ENCODE measurements around the gene PRR15. TPM values are rescaled to one million over a fixed set of nuclear protein-coding genes. Genes with fewer than 3 reads are reported as not detected.

The PRR15 gene
- total RNA-seq, 3 donors from 2014 or later, result 104 to 356 (median 173) TPM

DNA sequence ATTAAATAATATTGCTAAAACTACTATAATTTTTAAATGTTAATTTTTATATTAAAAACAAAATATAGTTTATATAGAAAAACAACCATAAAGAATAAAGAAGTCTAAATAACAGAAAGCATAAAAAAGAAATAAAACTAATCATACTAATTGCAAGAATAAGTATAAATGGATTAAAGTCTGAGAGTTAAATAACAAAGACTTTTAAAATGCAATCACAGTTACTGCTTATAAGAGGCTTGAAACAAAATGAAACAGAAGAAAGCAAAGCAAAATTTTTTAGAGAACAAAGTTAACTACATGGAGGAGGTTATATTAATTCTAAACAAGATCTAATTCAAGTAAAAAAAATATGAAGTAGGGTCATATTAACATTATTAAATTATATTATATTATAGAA lies 41.1 kb downstream of the PRR15 start:
- ATAC-seq (no peak), DNase-seq (no peak)
- TF ChIP-seq, protein P1, sequence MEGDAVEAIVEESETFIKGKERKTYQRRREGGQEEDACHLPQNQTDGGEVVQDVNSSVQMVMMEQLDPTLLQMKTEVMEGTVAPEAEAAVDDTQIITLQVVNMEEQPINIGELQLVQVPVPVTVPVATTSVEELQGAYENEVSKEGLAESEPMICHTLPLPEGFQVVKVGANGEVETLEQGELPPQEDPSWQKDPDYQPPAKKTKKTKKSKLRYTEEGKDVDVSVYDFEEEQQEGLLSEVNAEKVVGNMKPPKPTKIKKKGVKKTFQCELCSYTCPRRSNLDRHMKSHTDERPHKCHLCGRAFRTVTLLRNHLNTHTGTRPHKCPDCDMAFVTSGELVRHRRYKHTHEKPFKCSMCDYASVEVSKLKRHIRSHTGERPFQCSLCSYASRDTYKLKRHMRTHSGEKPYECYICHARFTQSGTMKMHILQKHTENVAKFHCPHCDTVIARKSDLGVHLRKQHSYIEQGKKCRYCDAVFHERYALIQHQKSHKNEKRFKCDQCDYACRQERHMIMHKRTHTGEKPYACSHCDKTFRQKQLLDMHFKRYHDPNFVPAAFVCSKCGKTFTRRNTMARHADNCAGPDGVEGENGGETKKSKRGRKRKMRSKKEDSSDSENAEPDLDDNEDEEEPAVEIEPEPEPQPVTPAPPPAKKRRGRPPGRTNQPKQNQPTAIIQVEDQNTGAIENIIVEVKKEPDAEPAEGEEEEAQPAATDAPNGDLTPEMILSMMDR (IDR thresholded peaks at IDR 0.05), result no peak
- intact Hi-C loops (cut with DNase I, micrococcal nuclease), result no loop called here
- H3K9me3 ChIP-seq, result no peaks in the 10 kb centered on the region
- no peak overlapping the region for H3K4me3 ChIP-seq
- no peaks in the 10 kb centered on the region for H3K36me3 ChIP-seq (ENCODE audit: low read depth)
- H3K4me1 ChIP-seq (ENCODE audit: low read depth), result peaks cover 26% of the 10 kb centered on the region

GRCh38 chr7:29605671-29606070 lies 42.0 kb downstream of the PRR15 start:
- DNase-seq, result no peak
- peaks cover 29% of the 10 kb centered on the region for H3K4me1 ChIP-seq (ENCODE audit: low read depth)
- TF ChIP-seq, protein P1 (IDR thresholded peaks at IDR 0.05), result no peak
- H3K4me3 ChIP-seq, result no peak overlapping the region
- no peaks in the 10 kb centered on the region for H3K9me3 ChIP-seq
- intact Hi-C loops (cut with DNase I, micrococcal nuclease), result no loop called here
- ATAC-seq, result no peak
- H3K36me3 ChIP-seq (ENCODE audit: low read depth), result no peaks in the 10 kb centered on the region

DNA sequence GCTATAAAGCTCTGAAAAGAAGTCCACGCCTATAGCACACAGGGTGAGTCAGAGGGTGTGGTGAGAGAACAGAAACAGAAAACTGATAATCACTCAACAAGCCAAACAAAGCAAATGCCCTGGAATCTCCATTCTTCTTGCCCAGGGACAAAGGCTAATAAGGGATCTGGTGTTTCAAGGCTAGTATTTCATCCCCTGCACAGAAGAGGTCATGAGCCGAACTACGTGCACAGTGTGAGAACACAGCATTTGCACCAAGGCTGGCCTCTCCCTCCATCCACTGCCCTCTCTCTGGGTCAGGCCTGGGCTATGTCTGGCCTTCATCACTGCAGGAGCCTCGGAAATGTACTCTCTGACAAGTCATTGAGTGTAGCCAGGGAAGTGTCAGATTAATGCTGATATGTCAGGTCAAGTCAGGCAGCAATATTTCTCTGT lies 42.7 kb downstream of the PRR15 start:
- no peak overlapping the region for H3K4me3 ChIP-seq
- TF ChIP-seq, protein P1 (IDR thresholded peaks at IDR 0.05), result no peak
- H3K36me3 ChIP-seq (ENCODE audit: low read depth), result no peaks in the 10 kb centered on the region
- peak in 1 of 3 donors; percentile 86 for DNase-seq
- intact Hi-C loops (cut with DNase I, micrococcal nuclease), result no loop called here
- H3K4me1 ChIP-seq (ENCODE audit: low read depth), result peaks cover 29% of the 10 kb centered on the region
- no peaks in the 10 kb centered on the region for H3K9me3 ChIP-seq
- peak; percentile 85 for ATAC-seq

DNA sequence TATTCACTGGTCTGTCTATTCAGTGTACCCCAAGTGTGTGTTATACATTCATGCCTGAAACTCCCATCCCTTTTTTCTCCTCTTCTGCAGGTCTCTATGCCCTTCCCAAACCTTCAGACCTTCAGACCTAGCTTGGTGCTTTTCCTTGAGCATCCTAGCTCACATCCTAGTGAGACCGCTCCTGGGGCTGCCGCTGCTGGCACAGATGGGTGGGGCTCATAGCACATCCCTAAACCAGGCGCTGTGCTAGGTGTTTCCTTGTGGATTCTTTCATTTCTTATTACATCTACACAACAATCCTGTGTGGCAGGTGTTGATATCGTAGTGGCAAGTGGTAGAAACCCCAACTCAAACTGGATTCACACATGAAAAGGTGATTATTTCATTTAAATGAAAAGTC lies 43.2 kb downstream of the PRR15 start:
- Histone ChIP-seq H3K36me3 (ENCODE audit: low read depth) (no peaks in the 10 kb centered on the region), H3K4me1 (ENCODE audit: low read depth) (peaks cover 29% of the 10 kb centered on the region), H3K9me3 (no peaks in the 10 kb centered on the region), H3K4me3 (no peak overlapping the region)
- DNase-seq, result peak in 2 of 3 donors; percentile 60 to 61
- TF ChIP-seq, protein P1 (IDR thresholded peaks at IDR 0.05), result no peak
- intact Hi-C loops (cut with DNase I, micrococcal nuclease), result no loop called here
- peak; percentile 59 for ATAC-seq

GRCh38 chr7:29607259-29607658 lies 43.6 kb downstream of the PRR15 start:
- intact Hi-C loops (cut with DNase I, micrococcal nuclease), result no loop called here

More at GRCh38 chr7:29607259-29607658, 43.6 kb downstream of the PRR15 start:
- Histone ChIP-seq H3K36me3 (ENCODE audit: low read depth) (no peaks in the 10 kb centered on the region), H3K9me3 (no peaks in the 10 kb centered on the region), H3K4me1 (ENCODE audit: low read depth) (peaks cover 29% of the 10 kb centered on the region), H3K4me3 (no peak overlapping the region)
- DNase-seq, result no peak
- no peak for ATAC-seq
- TF ChIP-seq, protein P1 (IDR thresholded peaks at IDR 0.05), result no peak
